Measurements from ENCODE around the gene ZNF618.

The ZNF618 gene

DNA sequence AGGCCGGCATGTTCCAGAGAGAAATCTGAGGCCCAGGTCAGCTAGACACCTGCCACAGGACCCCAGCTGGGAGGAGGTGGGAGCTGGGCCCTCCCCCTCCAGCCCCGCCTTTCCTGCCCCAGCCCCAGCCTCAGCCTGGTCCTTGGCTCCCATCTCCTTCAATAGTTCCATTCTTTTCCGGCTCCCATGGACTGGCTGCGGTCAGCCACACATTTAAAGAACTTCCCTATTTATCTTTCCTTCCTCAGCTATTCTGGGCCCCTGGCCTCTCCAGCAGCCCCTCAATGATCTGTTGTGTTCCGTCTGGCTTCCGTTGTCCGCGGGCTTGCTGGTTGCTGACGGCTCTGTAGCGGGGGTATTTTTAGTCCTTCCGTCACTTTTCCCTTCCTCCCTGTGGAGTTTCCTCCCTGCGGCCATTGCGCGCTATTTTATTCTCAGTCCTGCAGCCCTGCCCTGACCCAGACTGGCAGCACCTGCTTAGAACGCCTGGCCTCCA lies 128.2 kb downstream of the ZNF618 start:
- DNase-seq = peak; percentile 46

DNA sequence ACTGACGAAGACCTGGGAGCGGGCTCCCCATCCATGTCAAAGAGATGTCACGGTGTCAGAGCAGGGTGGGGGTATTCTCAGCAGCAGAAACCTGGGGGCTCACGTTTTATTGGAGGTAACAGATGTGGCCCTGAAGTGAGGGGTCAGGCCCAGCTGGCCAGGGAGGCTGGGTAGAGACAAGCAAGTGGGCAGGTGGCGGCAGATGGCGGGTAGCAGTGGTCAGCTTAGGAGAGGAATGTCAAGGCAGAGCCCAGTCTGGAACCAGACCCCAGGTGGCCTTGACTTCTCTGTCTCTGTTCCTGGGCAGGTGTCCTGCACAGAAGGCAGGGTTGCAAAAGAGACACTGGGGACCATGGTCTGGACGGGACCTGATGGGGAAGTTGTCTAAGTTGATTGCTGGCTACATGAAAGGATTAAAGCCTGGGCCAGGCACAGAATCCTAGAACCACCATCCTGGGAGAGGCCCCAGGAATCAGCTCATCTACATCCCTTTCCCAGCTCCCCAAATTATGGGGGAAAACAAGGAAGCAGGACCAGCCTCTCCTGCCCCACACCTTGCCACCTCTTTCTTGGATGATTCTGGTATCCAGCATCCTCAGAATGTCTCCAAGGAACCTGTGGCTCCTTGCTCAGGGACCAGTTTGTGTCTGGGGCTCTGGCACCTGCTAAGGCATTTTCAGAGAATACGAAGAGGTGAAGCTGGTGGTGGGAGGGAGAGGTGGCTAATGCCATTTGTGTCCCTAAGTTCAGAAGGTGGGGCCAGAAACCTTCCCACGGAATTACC lies 129.5 kb downstream of the ZNF618 start:
- DNase-seq = no peak

DNA sequence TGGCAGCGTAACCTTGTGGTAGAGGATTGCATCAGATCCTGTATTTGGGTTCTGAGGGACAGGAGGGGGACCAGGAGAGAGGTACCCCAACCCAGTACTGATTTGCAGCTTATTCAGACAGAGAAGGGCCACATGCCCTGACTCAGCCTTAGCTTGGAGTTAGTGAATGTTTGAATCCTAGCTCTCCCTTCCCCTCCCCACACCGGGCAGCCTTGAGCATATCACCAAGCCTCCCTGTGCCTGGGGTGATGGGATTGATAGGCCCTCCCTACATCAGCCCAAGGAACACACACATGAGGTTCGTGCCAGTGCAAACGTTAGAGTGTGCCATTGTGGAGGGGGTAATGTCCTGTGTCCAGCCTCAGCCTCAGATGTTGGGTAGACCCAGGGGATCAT lies 130.0 kb downstream of the ZNF618 start:
- no peak for DNase-seq

DNA sequence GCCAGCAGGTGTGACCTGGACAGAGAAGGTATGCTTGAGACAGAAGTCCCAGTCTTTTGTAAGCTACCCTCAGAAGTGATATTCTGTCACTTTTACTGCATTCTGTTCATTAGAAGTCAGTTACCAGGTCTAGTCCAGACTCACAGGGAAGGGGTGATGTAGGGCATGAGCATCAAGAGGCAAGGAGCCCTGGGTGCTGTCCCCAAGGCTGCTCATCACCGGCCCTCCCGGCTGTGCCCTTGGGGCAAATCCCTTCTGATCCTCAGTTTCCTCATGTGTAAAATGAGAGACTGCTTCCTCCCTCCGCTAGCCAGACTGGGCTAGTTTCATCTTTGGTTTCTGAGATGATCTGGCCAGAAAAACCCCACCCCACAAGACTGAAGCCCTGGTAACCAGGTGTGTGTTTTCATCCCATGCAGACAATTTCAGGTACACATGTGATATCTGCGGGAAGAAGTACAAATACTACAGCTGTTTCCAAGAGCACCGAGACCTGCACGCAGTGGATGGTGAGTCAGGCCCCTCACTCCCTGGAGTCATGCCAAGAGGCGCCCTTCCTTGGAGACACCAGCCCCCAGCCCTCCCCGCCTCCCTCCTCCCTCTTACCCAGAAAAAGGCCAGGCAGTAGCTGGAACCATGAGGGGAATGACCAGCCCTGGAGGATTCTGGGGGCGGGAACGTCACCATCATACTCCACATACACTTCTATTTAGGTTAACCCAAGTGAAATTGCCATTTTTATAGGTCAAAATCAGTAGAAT lies 131.0 kb downstream of the ZNF618 start:
- no peak for DNase-seq

DNA sequence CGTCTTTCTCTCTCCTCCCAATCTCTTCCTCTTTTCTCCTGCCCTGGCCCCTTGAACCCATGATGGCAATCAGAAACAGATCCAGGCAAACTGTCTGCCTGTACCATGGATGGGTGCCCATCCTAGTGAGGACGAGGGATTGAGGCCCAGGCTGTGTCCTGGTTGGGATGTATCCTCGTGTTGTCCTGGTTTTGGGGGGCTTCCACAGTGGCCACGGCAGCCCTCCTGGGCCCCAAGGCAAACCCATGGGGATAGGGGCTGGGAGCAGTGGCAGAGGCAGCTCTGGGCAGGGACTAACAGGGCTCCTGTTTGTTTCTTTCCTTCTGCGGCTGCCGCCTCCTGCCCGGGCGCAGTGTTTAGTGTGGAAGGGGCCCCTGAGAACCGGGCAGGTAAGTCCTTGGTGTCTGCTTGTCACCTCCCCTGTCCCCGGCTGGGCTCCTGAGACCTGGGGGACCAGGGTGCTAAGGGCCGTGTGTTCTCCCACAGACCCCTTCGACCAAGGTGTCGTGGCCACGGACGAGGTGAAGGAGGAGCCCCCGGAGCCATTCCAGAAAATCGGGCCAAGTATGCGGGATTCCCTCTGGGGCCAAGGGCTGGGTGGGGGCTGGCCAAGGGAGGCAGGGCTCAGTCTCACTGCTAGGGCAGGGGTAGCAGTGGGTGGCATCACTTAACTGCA lies 132.0 kb downstream of the ZNF618 start:
- no peak for DNase-seq

DNA sequence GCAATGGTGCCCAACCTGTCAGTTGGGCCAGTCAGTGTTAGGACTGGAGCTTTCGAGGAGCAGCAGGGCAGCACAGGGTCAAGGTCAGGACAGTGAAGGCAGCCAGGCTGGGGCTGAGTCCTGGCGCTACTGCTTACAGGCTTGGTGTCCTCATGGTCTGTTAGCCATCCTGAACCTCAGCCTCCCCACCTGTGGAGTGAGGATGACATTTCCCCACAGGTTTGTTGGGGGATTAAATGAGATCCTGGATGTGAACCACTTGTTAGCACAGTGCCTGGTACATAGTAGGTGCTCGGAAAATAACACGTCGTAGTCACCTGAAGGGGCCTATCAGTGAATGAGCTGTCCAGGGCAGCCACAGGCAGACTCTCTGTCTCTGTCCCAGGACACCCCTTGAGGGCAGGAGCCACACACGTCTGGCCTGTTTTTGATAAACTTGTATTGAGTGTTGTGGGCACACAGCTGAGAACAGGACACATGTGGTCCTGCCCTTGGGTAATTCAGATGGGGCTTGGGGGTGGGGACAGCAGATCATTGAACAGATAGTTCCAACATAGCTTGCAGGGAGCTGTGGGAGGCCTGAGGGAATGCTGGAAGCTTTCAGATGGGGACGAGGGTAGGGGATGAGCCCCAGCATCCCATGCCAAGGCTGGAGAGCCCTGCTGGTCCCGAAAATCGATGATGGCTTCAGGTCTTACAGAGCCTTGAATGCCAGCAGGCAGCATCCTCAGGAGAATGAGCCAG lies 132.7 kb downstream of the ZNF618 start:
- DNase-seq = no peak

DNA sequence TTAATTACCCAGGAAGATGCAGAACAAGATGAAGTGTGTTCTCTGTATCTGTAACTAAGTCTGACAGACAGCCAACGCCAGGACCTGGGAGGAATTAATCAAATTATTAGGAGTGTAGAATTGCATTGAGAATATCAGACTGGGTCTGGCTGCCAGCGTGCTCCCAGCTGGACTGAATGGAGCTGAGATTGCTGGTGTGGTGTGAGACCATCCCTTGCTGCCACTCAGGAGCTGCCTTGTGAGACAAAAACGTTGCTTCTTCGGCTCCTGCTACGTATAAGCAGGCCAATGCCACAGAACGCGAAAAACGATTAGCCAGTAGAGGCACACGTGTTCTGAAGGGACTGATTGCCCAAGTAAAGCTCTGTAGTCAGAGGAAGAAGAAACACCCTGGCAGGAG lies 135.2 kb downstream of the ZNF618 start:
- no peak for DNase-seq

DNA sequence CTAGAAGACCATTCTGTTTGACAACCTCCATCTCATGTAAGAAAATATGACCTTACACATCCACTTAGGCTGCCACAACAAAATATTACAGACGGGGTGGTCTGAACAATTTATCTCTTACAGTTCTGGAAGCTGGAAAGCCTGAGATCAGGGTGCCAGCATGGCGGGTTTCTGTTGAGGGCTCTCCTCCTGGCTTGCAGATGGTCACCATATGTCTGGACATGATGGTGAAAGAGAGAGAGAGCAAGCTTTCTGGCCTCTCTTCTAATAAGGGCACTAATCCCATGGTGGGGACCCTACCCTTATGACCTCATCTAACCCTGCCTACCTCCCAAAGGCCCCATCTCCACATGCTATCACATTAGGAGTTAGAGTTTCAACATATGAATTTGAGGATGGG lies 136.0 kb downstream of the ZNF618 start:
- no peak for DNase-seq

DNA sequence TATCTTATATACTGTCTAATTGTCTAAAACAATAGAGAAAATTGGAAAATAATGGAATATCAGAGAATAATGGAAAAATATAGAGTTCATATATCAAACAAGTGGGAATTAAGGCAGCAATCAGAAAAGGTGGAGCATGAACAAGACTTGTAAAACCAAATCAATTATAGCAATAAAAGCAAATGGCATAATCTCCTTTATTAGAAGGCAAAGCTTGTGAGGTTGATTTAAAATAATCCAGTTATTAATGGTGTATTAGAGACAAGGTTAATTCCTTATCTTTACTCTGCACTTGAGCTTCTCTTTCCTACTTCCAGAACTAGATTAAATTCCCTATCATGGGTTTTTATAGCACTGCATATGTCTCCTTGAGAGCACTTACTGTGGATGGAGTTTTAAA lies 137.9 kb downstream of the ZNF618 start:
- DNase-seq = no peak

DNA sequence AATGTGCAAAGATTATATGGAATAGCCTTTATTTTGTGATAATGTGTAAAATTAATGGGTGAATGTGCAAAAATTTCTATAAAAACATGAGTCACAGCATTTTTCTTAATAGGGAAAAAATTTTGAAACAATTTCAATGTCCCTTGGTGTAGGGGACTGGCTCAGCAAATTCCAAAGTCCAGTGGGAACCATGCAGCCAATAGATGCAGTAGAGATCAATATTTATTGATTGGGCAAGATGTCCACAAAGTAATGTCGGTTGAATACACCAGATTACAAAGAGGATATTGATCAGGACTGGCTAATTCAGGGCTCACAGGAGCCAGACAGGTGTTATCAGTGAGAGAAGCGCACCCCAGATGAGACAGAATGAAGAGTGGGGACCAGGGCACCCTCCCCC lies 139.5 kb downstream of the ZNF618 start:
- no peak for DNase-seq

DNA sequence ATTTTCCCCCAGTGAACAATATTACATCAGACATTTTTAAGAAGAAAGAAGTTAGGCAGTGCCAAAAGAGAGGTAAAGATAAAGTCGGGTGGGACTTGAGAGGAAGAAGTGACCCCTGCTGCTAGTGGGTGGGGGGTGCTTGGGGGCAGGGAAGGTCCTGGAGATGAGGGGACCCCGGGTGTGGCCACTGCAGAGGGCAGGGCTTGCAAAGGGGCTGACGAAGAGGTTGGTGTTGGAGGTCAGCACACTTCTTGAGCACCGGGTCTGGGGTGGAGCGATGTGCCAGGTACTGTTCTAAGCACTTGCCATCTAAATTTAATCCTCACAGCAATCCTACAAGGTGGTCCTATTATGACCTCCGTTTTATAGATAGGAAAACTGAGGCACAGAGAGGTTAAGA lies 140.0 kb downstream of the ZNF618 start:
- DNase-seq = no peak

DNA sequence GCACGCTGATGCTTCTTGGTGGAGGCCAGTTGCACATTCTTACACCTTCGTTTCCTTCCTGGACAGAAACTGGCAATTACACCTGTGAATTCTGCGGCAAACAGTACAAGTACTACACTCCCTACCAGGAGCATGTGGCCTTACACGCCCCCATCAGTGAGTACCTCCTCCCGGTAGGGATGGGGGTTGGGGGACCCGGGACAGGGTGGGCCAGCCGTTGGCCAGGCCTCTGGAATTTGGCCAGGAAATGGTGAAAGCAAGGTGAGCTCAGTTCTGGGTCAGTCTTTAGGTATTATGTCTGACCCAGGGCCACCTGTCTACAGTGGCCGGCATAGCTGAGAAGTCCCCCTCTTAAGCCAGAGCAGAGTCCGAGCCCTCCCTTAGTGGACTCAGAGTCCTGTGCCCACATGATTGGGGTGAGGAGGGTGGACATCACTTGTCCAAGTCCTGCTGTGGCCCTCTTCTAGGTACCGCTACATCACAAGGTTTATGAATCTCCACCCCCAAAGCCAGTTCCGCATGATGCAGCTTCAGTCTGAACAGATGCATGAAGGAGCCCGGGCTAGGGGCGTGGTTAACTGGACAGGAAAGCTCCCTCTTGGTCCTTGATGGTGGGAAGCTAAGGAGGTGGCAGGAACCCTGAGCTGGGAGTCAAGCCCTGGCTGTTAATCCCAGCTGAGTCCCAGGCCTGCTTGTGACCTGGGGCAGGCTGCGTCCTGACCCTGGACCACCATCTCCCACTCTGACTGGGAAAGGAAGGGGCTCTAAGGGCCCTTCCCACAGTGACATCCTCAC lies 140.7 kb downstream of the ZNF618 start:
- DNase-seq = no peak

DNA sequence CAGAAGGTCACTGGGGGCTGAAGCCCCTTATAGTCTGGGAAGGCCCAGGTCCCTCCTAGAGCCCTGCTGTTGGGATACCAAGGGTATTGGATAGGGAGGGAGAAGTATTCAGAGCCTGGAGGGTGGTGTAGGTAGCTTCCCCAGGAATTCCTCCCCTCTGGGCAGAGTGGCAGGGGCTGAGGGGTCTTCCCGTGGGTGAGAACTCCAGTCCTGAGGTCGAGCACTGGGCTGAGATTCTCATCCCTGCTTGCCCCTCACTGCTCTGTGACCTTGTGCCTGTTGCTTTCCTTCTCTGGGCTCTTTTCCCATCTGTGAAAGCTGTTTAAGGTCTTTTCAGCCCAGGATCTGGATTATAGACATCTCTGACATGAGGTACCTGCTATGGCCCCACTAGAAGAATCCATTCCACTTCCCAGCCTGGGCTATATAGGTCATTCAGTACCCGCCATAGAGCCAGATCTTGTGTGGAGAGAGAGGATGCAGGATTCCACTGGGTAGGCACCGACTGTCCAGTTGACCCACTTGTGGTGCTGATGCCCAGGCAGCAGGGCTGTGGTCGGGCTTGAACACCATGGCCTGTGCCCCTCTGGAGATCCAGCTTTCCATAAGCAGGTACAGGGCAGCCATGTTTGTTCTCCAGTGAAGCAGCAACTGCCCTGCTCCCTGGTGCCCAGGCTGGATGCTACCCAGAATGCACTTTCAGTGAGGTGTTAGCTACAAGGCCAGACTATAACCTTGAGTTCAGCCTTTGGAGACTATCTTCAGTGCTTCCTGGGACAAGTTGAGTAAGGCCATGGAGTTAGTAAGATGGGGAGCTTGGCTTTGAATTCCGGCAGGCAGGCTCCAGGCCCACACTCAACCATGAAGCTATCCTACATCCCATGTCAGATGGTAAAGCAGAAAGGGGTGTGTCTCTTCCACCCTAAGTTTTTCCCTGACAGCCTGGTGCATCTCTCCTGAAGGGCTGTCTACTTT lies 141.9 kb downstream of the ZNF618 start:
- no peak for DNase-seq

DNA sequence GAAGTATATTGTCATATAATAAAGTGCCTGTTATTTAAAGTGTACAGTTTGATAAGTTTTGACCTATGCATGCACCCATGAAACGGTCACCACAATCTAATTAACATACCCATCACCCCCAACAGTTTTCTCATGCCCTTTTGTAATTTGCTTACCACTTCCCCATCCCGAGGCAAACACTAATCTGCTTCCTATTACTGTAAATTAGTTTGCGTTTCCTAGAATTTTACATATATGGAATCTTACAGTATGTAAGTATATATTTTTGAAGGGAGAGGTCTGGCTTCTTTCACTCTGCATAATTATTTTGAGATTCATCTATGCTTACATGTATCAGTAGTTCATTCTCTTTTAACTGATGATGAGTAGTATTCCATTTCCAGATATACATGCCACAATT lies 145.5 kb downstream of the ZNF618 start:
- peak; percentile 49 for DNase-seq

DNA sequence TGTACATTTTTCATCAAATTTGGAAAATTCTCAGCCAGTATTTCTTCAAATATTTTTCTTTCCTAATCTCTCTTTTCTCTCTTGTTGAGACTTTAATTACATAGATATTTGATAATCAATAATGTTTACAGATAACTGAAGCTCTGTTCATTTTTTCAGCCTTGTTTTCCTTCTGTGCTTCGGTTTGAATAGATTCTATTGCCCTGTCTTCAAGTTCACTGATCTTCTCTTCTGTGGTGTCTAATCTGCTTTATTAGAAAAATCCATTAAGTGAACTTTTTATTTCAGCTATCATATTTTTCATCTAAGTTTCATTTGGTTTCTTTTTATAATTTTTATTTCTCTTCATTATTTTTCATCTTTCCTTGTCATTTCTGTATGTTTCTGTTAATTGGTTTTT lies 147.9 kb downstream of the ZNF618 start:
- no peak for DNase-seq

DNA sequence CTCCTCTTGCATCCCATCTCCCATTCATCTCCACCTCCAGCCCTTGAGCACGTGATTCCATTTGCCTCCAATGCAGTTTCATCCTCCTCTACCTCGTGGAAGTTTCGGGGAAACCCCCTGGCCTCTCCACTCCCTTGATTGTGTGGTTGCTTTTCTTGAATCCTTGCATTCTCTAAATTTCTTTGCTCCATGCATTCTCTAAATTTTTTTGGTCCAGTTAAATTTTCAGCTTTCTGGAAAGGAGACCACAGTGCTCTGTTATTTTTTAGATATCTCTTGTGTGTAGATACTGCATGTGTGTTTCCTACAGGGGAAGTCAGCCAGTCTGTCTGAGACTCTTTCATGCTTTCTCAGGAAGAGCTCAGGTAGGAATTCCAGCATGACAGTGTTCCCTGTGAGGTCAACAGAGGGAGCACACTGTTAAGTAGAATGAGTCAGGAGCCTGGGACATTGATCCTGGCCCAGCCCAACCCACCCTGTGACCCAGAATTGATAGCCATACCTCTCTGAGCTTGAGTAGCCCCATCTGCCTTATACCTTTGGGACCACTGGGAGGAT lies 149.2 kb downstream of the ZNF618 start:
- DNase-seq = no peak

DNA sequence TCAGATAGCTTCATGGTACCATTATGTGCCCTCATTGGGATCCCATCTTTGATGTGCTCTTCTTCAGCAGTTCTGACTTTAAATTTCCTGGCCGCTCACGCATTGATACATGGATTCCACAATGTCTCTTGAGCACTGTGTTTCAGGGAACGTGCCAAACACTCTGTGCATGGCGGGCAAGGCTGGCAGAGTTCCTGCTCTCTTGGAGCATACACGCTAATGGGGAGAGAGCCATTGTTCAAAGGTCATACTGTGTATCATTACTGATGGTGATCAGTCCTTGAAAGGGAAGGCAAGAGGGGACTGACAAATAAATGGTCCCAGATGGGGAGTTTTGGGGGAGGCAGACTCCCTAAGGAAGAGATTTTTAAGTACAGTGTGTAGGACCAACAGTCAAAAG lies 149.7 kb downstream of the ZNF618 start:
- DNase-seq = no peak

DNA sequence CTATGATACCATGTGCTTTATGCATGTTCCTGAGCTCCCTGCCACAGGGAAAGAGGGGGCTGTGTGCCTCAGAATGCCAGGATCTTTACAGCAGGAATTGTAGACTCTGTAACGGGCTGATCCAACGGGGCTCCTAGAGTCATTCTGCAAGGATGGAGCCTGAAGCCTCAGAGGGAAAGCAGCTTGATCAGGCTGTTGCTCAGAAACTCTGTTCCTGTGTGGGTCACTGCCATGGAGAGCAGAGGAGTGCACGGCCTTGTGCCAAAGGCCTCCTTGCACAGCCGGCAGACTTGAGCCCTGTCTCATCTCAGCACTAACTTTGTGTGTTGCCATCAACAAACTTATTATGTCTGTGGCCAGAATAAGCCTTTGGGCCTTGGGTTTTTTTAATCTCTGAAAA lies 150.2 kb downstream of the ZNF618 start:
- DNase-seq = no peak

DNA sequence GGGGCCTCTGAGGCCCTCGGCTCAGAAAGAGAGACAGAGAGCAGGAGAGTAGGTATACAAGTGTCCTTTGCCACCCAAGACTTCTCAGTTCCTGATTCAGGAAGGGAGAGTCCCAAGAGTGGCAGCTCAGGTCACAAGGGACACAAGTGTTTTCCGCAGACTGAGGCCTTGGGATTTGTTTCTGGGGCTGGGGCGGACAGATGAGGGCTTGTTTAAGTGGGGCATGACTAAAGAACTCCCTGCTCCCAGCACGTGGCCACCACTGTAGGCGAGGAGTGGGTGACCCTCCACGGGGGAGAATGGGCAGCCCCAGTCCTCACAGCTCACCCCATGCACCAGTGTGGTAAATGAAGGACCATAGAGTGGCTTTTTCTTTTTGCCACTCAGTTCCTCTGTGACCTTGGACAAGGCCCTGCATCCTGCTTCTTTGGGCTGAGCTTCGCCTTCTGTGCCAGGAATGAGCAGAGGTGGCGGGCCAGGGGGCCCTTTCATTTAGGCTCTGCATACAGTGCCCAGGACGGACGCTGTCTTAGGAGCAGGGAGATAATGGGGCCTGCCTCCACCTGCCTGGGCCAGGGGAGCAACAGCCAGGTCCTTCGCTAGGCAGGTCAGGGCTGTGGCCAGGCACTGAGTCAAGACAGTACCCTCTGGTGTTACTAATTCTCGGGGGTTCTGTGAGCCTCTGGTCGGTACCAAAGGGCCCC lies 151.2 kb downstream of the ZNF618 start:
- DNase-seq = no peak

Measured in suppressor macrophage treated with lipopolysaccharide for 4 hours (primary cell).